ENCODE data around the gene COA8.

DNA sequence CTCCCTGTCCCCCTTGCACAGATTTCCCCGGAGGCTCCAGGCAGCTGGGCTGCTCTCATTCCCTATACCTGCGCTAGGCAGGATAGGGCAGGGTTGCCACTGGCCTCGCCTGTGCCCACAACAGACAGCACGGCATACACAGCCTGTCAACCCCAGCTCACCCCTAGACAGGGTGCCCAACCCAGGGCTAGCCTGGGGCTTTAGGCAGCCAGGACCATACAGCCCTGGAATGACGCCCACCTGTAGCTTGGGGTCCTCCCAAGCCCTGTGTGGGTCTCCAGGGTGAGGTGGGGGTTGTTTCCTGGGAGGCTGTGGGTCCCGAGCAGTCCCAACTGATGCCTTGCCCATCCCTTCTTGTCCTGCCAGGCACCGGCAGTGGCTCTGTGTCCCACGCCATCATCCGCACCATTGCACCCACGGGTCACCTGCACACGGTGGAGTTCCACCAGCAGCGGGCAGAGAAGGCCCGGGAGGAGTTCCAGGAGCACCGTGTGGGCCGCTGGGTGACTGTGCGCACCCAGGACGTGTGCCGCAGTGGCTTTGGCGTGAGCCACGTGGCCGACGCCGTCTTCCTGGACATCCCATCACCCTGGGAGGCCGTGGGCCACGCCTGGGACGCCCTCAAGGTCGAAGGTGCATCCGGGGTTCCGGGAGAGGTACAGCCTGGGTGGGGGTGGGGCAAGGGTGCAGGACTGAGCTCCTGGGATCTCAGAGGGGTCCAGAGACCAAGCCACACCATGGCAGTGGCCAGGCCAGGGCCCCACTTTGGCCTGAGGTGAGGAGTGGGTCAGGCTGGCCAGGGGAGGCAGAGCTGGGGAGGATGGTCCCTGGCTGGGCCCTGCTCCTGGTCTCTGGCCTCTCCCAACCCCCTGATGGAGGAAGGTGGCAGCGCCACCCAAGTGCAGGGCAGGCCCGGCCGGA is 30.3 kb upstream of the COA8 start:
- TF ChIP-seq, protein P1, sequence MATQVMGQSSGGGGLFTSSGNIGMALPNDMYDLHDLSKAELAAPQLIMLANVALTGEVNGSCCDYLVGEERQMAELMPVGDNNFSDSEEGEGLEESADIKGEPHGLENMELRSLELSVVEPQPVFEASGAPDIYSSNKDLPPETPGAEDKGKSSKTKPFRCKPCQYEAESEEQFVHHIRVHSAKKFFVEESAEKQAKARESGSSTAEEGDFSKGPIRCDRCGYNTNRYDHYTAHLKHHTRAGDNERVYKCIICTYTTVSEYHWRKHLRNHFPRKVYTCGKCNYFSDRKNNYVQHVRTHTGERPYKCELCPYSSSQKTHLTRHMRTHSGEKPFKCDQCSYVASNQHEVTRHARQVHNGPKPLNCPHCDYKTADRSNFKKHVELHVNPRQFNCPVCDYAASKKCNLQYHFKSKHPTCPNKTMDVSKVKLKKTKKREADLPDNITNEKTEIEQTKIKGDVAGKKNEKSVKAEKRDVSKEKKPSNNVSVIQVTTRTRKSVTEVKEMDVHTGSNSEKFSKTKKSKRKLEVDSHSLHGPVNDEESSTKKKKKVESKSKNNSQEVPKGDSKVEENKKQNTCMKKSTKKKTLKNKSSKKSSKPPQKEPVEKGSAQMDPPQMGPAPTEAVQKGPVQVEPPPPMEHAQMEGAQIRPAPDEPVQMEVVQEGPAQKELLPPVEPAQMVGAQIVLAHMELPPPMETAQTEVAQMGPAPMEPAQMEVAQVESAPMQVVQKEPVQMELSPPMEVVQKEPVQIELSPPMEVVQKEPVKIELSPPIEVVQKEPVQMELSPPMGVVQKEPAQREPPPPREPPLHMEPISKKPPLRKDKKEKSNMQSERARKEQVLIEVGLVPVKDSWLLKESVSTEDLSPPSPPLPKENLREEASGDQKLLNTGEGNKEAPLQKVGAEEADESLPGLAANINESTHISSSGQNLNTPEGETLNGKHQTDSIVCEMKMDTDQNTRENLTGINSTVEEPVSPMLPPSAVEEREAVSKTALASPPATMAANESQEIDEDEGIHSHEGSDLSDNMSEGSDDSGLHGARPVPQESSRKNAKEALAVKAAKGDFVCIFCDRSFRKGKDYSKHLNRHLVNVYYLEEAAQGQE (IDR thresholded peaks at IDR 0.05; ENCODE audit: low read depth, low read length) = no peak
- TF ChIP-seq, protein P2, sequence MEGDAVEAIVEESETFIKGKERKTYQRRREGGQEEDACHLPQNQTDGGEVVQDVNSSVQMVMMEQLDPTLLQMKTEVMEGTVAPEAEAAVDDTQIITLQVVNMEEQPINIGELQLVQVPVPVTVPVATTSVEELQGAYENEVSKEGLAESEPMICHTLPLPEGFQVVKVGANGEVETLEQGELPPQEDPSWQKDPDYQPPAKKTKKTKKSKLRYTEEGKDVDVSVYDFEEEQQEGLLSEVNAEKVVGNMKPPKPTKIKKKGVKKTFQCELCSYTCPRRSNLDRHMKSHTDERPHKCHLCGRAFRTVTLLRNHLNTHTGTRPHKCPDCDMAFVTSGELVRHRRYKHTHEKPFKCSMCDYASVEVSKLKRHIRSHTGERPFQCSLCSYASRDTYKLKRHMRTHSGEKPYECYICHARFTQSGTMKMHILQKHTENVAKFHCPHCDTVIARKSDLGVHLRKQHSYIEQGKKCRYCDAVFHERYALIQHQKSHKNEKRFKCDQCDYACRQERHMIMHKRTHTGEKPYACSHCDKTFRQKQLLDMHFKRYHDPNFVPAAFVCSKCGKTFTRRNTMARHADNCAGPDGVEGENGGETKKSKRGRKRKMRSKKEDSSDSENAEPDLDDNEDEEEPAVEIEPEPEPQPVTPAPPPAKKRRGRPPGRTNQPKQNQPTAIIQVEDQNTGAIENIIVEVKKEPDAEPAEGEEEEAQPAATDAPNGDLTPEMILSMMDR (IDR thresholded peaks at IDR 0.05) = no peak
- TF ChIP-seq, protein P3, sequence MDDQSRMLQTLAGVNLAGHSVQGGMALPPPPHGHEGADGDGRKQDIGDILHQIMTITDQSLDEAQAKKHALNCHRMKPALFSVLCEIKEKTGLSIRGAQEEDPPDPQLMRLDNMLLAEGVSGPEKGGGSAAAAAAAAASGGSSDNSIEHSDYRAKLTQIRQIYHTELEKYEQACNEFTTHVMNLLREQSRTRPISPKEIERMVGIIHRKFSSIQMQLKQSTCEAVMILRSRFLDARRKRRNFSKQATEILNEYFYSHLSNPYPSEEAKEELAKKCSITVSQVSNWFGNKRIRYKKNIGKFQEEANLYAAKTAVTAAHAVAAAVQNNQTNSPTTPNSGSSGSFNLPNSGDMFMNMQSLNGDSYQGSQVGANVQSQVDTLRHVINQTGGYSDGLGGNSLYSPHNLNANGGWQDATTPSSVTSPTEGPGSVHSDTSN (IDR thresholded peaks at IDR 0.05) = no peak
- TF ChIP-seq EZH2phosphoT487 (IDR thresholded peaks at IDR 0.05; ENCODE audit: borderline replicate concordance, low read depth) (no peak), TCF12 (IDR thresholded peaks at IDR 0.05) (no peak)
- TF ChIP-seq, protein P4, sequence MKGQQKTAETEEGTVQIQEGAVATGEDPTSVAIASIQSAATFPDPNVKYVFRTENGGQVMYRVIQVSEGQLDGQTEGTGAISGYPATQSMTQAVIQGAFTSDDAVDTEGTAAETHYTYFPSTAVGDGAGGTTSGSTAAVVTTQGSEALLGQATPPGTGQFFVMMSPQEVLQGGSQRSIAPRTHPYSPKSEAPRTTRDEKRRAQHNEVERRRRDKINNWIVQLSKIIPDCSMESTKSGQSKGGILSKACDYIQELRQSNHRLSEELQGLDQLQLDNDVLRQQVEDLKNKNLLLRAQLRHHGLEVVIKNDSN (IDR thresholded peaks at IDR 0.05; ENCODE audit: borderline replicate concordance, low read depth) = no peak
- TF ChIP-seq, protein P5, sequence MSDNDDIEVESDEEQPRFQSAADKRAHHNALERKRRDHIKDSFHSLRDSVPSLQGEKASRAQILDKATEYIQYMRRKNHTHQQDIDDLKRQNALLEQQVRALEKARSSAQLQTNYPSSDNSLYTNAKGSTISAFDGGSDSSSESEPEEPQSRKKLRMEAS (IDR thresholded peaks at IDR 0.05; ENCODE audit: low read depth) = no peak
